Testis (tissue), 3 donors: ENCODE results near the gene PPARD. TPM values are rescaled to one million over a fixed set of nuclear protein-coding genes. Genes with fewer than 3 reads are reported as not detected.

Source experiments
- DNase-seq: peaks from one replicate; pipeline ENCODE4 v3.0.0-alpha.2; 2019
- H3K27ac ChIP-seq, 2 donors: fragments of 200-600 bp; sonication (generic); one replicate each; pipeline ENCODE4 v1.5.1; 2019
- H3K27me3 ChIP-seq: fragments of 200-600 bp; sonication (generic); one replicate; pipeline ENCODE4 v1.5.1; 2019
- H3K36me3 ChIP-seq: fragments of 200-600 bp; sonication (generic); one replicate; pipeline ENCODE4 v1.5.1; 2017; ENCODE audit warnings: low read depth; ENCODE audit errors: missing control alignments
- H3K4me1 ChIP-seq: fragments of 200-600 bp; sonication (generic); one replicate; pipeline ENCODE4 v1.5.1; 2019
- H3K4me3 ChIP-seq, 2 donors: fragments of 200-600 bp; sonication (generic); one replicate each; pipeline ENCODE4 v1.5.1; 2017 to 2019
- H3K9me3 ChIP-seq: fragments of 200-600 bp; sonication (generic); one replicate; pipeline ENCODE4 v1.5.1; 2017
- CTCF ChIP-seq, 3 experiments: fragments of 450-650 bp in 2 of 3; fragments of 200-600 bp in 1 of 3; sonication (generic) in 1 of 3; IDR thresholded peaks; one replicate each; pipeline ENCODE4 v1.5.1; 2016 to 2019; ENCODE audit warnings: antibody characterized with exemption in 3 of 3, mild to moderate bottlenecking in 2 of 3, moderate library complexity in 1 of 3
- POLR2A ChIP-seq: fragments of 450-650 bp; IDR thresholded peaks from one replicate; pipeline ENCODE4 v1.6.1; 2017; ENCODE audit warnings: antibody characterized with exemption, mild to moderate bottlenecking, moderate library complexity
- WGBS, 2 donors: methylation state at CpG; one replicate each; pipeline ENCODE4 v1.1.5; 2018; 5-methylcytosine and 5-hydroxymethylcytosine counted together
- intact Hi-C: fragments of 100-400 bp; cut with DNase I; formaldehyde crosslinking; loops from one replicate; pipeline ENCODE4 v1.15.1; 2023; ENCODE audit warnings: low total_unique reads
- polyA plus RNA-seq: library from polyadenylated mRNA; stranded (reverse); fragments of 350-450 nt; fragmentation: Illumina TruSeq; extraction: RNeasy Lipid Tissue Mini Kit (QIAGEN cat#74804); gene quantifications from one replicate; pipeline ENCODE4 v1.2.3, GENCODE V29; 2014; ENCODE audit warnings: low read depth, low replicate concordance; ENCODE audit not compliant: insufficient read depth
- total RNA-seq, 2 donors: library from RNA; depleted of rRNA; stranded (reverse); fragments of >200 nt; gene quantifications; one replicate each; pipeline ENCODE4 v1.2.3, GENCODE V29; 2016

Gene PPARD
- total and polyA plus RNA-seq, 3 donors from 2014 or later, result 21.0 to 23.0 (median 21.5) TPM

DNA sequence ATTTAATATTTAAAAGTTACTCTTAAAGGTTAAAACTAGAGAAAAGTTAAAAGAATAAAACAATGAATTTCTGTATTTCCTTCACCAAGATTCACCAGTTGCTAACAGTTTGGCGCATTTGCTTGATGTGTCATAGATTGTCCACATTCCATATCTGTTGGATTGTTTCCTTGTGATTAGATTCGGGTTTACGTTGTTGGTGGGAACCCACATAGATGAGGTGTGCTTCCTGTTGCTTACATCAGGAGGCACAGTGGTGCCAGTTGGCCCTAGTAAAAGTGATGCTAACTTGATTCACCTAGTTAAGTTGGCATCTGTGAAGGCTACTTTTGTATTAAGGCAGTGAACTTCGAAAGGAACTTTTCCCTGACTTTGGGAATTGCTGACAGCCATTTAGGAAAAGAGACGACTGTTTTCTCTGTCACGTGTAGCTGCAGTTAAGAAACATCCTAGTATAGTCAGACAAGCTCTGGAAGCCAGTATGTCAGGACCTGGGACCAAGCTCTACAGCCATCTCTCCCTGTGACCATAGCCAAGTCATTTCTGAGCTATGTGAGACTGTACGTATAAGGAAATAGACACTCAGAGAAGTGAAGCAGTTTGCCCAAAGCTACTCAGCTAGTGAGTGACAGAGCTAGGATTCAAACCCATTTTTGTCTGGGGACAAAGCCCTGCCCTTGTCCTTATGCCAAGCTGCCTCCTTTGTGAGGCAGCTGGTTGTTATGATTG is 49.0 kb downstream of the PPARD start:
- Histone ChIP-seq H3K4me1 (peaks cover 21% of the 10 kb centered on the region), H3K36me3 (no peaks in the 10 kb centered on the region), H3K27ac (no peak overlapping the region), H3K27me3 (no peaks in the 10 kb centered on the region), H3K9me3 (no peaks in the 10 kb centered on the region), H3K4me3 (no peak overlapping the region)
- intact Hi-C loops, result no loop called here
- TF ChIP-seq POLR2A (no peak), CTCF (IDR thresholded peaks at IDR 0.05) (no peak)
- WGBS, 2 donors, result 70 to 82% methylated on average over 7 of the region's 7 CpGs
- no peak for DNase-seq

DNA sequence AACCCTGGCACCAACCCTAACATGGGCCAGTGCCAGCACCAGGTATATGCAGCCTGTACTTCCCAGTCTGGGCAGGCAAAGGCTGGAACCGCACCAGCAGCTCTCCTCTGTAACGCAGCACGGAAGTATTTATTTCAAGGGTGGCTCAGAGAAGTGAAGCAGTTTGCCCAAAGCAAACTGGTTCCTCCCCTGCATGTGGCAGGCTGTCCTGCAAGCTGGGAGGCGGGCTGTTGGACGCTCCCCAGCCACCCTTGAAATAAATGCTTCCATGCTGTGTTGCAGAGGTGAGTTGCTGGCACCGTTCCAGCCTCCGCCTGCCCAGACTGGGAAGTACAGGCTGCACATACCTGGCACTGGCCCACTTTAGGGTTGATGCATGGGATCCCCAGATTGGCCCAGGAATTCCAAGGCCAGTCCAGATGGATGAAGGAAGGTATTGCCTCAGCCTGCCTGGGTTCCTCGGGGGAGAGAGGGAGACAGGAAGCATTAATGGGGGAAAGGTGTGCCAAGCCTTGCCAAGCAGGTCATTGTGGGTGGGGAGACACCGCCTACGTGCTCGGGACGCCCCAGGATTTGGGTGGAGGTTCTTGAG is 49.8 kb downstream of the PPARD start:
- no peaks in the 10 kb centered on the region for H3K36me3 ChIP-seq
- no peaks in the 10 kb centered on the region for H3K27me3 ChIP-seq
- H3K4me3 ChIP-seq, result no peak overlapping the region
- no peak overlapping the region for H3K27ac ChIP-seq
- no peak for DNase-seq
- intact Hi-C loops, result no loop called here
- WGBS, 2 donors, result 61 to 73% methylated on average over 10 to 12 of the region's 12 CpGs
- H3K4me1 ChIP-seq, result peaks cover 29% of the 10 kb centered on the region
- H3K9me3 ChIP-seq, result no peaks in the 10 kb centered on the region
- TF ChIP-seq CTCF (IDR thresholded peaks at IDR 0.05) (no peak), POLR2A (no peak)

DNA sequence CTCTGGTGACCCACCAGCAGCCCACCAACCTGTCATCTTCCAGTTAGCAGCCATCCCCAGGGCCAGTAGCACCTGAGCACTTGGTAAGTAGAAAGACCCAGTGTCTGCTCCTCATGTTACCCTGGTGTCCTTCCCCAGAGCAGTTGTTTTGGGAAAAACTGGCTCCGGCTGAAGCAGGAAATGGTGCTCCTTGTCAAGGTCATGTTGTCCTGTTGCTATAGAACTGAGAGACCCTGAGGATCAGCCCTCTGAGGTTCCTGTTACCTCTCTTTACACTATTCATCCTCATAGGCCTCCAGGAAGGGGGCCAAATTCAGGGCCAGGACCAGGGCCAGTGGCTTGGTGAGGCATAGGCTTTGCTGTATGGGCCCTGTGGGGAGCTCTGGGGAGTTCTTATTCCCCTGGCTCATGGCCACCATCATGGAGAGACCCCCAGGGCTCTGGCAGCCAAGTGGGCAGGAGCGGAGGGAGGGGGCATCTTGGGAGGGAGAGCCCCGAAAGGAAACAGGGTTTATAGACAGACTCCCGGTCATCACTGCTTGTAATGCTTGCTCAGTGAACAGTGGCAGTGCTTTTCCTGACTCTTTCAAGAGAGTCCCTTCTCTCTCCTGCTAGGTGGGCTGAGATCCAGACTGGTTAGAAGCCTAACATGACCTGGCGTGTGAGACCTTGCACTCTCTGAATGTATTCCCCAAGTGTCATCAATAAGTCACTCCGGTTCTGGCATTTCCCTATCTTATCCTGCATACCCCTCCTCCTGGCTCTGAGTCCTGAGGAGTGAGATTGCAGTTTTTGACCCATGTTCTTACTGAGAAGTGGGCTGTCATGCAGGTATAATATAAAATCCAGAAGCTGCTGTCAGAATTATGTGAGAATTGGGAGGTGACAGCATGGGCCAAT is 50.7 kb downstream of the PPARD start:
- WGBS, 2 donors, result 39 to 65% methylated on average over 6 of the region's 6 CpGs
- Histone ChIP-seq H3K9me3 (no peaks in the 10 kb centered on the region), H3K36me3 (no peaks in the 10 kb centered on the region), H3K27me3 (no peaks in the 10 kb centered on the region), H3K4me1 (peaks cover 31% of the 10 kb centered on the region), H3K4me3 (no peak overlapping the region), H3K27ac (no peak overlapping the region)
- no peak for TF ChIP-seq CTCF (IDR thresholded peaks at IDR 0.05)
- no peak for TF ChIP-seq POLR2A
- DNase-seq, result no peak
- intact Hi-C loops, result no loop called here

- H3K27me3 ChIP-seq, result no peaks in the 10 kb centered on the region
- intact Hi-C loops, result no loop called here
- WGBS, 2 donors, result 37 to 79% methylated on average over 5 of the region's 5 CpGs
- no peak overlapping the region for H3K4me3 ChIP-seq
- H3K4me1 ChIP-seq, result peaks cover 27% of the 10 kb centered on the region
- TF ChIP-seq CTCF (IDR thresholded peaks at IDR 0.05) (no peak), POLR2A (no peak)
- no peak overlapping the region for H3K27ac ChIP-seq
- DNase-seq, result no peak
- no peaks in the 10 kb centered on the region for H3K36me3 ChIP-seq
- no peaks in the 10 kb centered on the region for H3K9me3 ChIP-seq
Observed at GRCh38 chr6:35396991-35397390, 54.6 kb downstream of the PPARD start.
